ENCODE results near the gene NPBWR2. TPM values are rescaled to one million over a fixed set of nuclear protein-coding genes. Genes with fewer than 3 reads are reported as not detected.

Gene NPBWR2
- total RNA-seq, 1 donor from 2014 or later: not detected

GRCh38 chr20:64096535-64096934 lies 10.8 kb downstream of the NPBWR2 start:
- no peaks in the 10 kb centered on the region for H3K9me3 ChIP-seq (ENCODE audit: low read depth)
- H3K9me3 Mint-ChIP-seq: peaks cover 3% of the 10 kb centered on the region
- H3K27me3 Mint-ChIP-seq (ENCODE audit: insufficient read depth, low read depth): peaks cover 21% of the 10 kb centered on the region
- no peak overlapping the region for H3K4me2 ChIP-seq
- no peak overlapping the region for H2AFZ ChIP-seq (replicated peaks)
- no peaks in the 10 kb centered on the region for H3K79me2 ChIP-seq (ENCODE audit: low read depth)
- peaks cover 3% of the 10 kb centered on the region for H3K36me3 Mint-ChIP-seq
- H3F3A ChIP-seq (ENCODE audit: low read depth): peaks cover 9% of the 10 kb centered on the region
- H3K4me3 ChIP-seq: no peak overlapping the region
- H3K4me3 Mint-ChIP-seq: peak overlapping the region; percentile 0
- H3K9ac ChIP-seq: no peak overlapping the region
- TF ChIP-seq EZH2phosphoT487 (IDR thresholded peaks at IDR 0.05) (no peak), EZH2 (IDR thresholded peaks at IDR 0.05) (no peak), CTCF (IDR thresholded peaks at IDR 0.05) (no peak)
- H3K27me3 ChIP-seq: peaks cover 32% of the 10 kb centered on the region
- no peak overlapping the region for H3K27ac ChIP-seq
- H3K36me3 ChIP-seq: no peaks in the 10 kb centered on the region
- no peaks in the 10 kb centered on the region for H4K20me1 ChIP-seq (ENCODE audit: low read depth)
- peaks cover 3% of the 10 kb centered on the region for H3K4me1 ChIP-seq
- no peak overlapping the region for H3K27ac Mint-ChIP-seq
- peaks cover 14% of the 10 kb centered on the region for H3K4me1 Mint-ChIP-seq
- DNase-seq (ENCODE audit: low spot score): no peak

- H3K36me3 Mint-ChIP-seq: peaks cover 3% of the 10 kb centered on the region
- H3K4me3 Mint-ChIP-seq: no peak overlapping the region
- Histone ChIP-seq H3K27me3 (peaks cover 29% of the 10 kb centered on the region), H3K36me3 (no peaks in the 10 kb centered on the region), H3K9ac (no peak overlapping the region), H3K4me3 (no peak overlapping the region), H3K79me2 (ENCODE audit: low read depth) (no peaks in the 10 kb centered on the region), H4K20me1 (ENCODE audit: low read depth) (no peaks in the 10 kb centered on the region), H3K4me2 (no peak overlapping the region), H3K4me1 (peaks cover 3% of the 10 kb centered on the region), H2AFZ (replicated peaks) (no peak overlapping the region), H3K27ac (no peak overlapping the region), H3F3A (ENCODE audit: low read depth) (peaks cover 9% of the 10 kb centered on the region), H3K9me3 (ENCODE audit: low read depth) (no peaks in the 10 kb centered on the region)
- DNase-seq (ENCODE audit: low spot score): no peak
- no peak overlapping the region for H3K27ac Mint-ChIP-seq
- H3K9me3 Mint-ChIP-seq: peaks cover 3% of the 10 kb centered on the region
- peaks cover 13% of the 10 kb centered on the region for H3K4me1 Mint-ChIP-seq
- H3K27me3 Mint-ChIP-seq (ENCODE audit: insufficient read depth, low read depth): peaks cover 16% of the 10 kb centered on the region
- TF ChIP-seq EZH2phosphoT487 (IDR thresholded peaks at IDR 0.05): no peak
- TF ChIP-seq CTCF (IDR thresholded peaks at IDR 0.05): no peak
- no peak for TF ChIP-seq EZH2 (IDR thresholded peaks at IDR 0.05)
Measured at GRCh38 chr20:64095927-64096326, 11.4 kb downstream of the NPBWR2 start.

- Histone ChIP-seq H3K4me1 (peaks cover 3% of the 10 kb centered on the region), H3K27me3 (peaks cover 25% of the 10 kb centered on the region), H3K9me3 (ENCODE audit: low read depth) (no peaks in the 10 kb centered on the region), H3K9ac (no peak overlapping the region), H3K4me3 (no peak overlapping the region), H3K4me2 (no peak overlapping the region), H3K79me2 (ENCODE audit: low read depth) (no peaks in the 10 kb centered on the region), H3K36me3 (no peaks in the 10 kb centered on the region), H4K20me1 (ENCODE audit: low read depth) (no peaks in the 10 kb centered on the region), H3K27ac (no peak overlapping the region), H2AFZ (replicated peaks) (no peak overlapping the region), H3F3A (ENCODE audit: low read depth) (peaks cover 9% of the 10 kb centered on the region)
- no peak for DNase-seq (ENCODE audit: low spot score)
- H3K4me3 Mint-ChIP-seq: no peak overlapping the region
- H3K4me1 Mint-ChIP-seq: peaks cover 13% of the 10 kb centered on the region
- H3K36me3 Mint-ChIP-seq: peaks cover 3% of the 10 kb centered on the region
- H3K9me3 Mint-ChIP-seq: peaks cover 3% of the 10 kb centered on the region
- no peak overlapping the region for H3K27ac Mint-ChIP-seq
- TF ChIP-seq CTCF (IDR thresholded peaks at IDR 0.05) (no peak), EZH2 (IDR thresholded peaks at IDR 0.05) (no peak), EZH2phosphoT487 (IDR thresholded peaks at IDR 0.05) (no peak)
- H3K27me3 Mint-ChIP-seq (ENCODE audit: insufficient read depth, low read depth): peaks cover 15% of the 10 kb centered on the region
Measured at GRCh38 chr20:64095455-64095854, 11.9 kb downstream of the NPBWR2 start.
